ENCODE measurements around the gene ZNF787. TPM values are rescaled to one million over a fixed set of nuclear protein-coding genes. Genes with fewer than 3 reads are reported as not detected.

The ZNF787 gene
- polyA plus RNA-seq, 1 of the 3 experiments (the other 2 are of a cell fraction) = 16.0 TPM

DNA sequence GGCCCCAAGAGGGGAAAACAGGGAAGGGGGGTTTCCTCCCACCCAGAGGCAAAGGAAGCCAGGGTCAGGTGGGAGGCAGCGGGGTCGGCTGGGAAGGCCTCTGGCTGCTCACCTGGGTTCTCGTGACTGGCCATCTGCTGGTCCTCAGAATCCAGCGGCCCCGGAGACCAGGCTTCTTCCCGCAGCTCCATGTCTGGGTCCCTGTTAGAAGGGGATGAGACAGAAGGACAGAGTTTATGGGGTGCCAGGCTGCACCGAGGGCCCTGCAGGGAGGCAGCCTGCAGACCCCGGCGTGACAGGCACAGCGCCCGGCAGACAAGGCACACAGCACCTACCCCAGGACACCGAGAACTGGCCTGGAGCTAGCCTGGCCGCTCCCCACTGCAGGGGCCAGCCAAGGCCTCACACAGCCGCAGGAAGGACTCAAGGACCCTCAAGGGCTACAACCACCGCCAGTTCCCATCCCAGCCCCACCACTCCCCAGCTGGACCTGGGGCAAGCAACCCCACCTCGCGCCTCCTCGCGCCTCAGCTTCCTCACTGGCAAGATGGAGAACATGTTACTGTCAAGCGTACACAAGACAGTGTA lies 18.0 kb downstream of the ZNF787 start (continued):
- TF ChIP-seq, protein P1, sequence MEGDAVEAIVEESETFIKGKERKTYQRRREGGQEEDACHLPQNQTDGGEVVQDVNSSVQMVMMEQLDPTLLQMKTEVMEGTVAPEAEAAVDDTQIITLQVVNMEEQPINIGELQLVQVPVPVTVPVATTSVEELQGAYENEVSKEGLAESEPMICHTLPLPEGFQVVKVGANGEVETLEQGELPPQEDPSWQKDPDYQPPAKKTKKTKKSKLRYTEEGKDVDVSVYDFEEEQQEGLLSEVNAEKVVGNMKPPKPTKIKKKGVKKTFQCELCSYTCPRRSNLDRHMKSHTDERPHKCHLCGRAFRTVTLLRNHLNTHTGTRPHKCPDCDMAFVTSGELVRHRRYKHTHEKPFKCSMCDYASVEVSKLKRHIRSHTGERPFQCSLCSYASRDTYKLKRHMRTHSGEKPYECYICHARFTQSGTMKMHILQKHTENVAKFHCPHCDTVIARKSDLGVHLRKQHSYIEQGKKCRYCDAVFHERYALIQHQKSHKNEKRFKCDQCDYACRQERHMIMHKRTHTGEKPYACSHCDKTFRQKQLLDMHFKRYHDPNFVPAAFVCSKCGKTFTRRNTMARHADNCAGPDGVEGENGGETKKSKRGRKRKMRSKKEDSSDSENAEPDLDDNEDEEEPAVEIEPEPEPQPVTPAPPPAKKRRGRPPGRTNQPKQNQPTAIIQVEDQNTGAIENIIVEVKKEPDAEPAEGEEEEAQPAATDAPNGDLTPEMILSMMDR (IDR thresholded peaks at IDR 0.05) = no peak
- no peak for TF ChIP-seq ELF1 (IDR thresholded peaks at IDR 0.05)

GRCh38 chr19:56101746-56102535 lies 19.2 kb downstream of the ZNF787 start:
- CTCF ChIA-PET = interaction anchor here (0.6 to 1.1 kb wide), 3 partner anchors 21 to 64 kb away, joined by 3 to 4 read pairs (median 3); no protein-coding TSS in a partner anchor
- Histone ChIP-seq H3K36me3 (replicated peaks in 1 of 2; ENCODE audit: control insufficient read depth in 1 of 2, insufficient read depth in 2 of 2, low read length in 1 of 2) (peaks cover 0 to 34% of the 10 kb centered on the region in 2 experiments), H3K9me3 (no peaks in the 10 kb centered on the region), H3K9ac (no peak overlapping the region), H3K27ac (ENCODE audit: low read depth in 2 of 2, low read length in 1 of 2) (no peak overlapping the region), H3F3A (replicated peaks; ENCODE audit: insufficient read depth) (no peaks in the 10 kb centered on the region), H3K4me3 (ENCODE audit: low read depth in 2 of 2, low read length in 1 of 2) (no peak overlapping the region), H4K20me1 (ENCODE audit: insufficient read depth) (peaks cover 74% of the 10 kb centered on the region), H3K9me2 (no peaks in the 10 kb centered on the region), H3K79me2 (ENCODE audit: insufficient read depth) (peaks cover 66% of the 10 kb centered on the region), H3K27me3 (ENCODE audit: insufficient read depth) (no peaks in the 10 kb centered on the region), H3K4me2 (no peak overlapping the region), H3K4me1 (ENCODE audit: control insufficient read depth in 1 of 2, insufficient read depth in 2 of 2, low read depth in 1 of 2, low read length in 1 of 2) (no peaks in the 10 kb centered on the region; a peak in 1 of 4 replicates), H2AFZ (ENCODE audit: low read depth) (no peak overlapping the region)
- no peak for DNase-seq
- WGBS (ENCODE audit: low lambda C conversion rate) = 94% methylated on average over 27 of the region's 34 CpGs
- TF ChIP-seq, protein P1 (IDR thresholded peaks at IDR 0.05) = no peak
- POLR2A ChIA-PET = no interaction called here

- Histone ChIP-seq H3K4me2 (no peak overlapping the region), H3K9me3 (no peaks in the 10 kb centered on the region), H2AFZ (ENCODE audit: low read depth) (no peak overlapping the region), H3F3A (replicated peaks; ENCODE audit: insufficient read depth) (no peaks in the 10 kb centered on the region), H3K79me2 (ENCODE audit: insufficient read depth) (peaks cover 58% of the 10 kb centered on the region), H3K27me3 (ENCODE audit: insufficient read depth) (no peaks in the 10 kb centered on the region), H3K4me1 (ENCODE audit: control insufficient read depth in 1 of 2, insufficient read depth in 2 of 2, low read depth in 1 of 2, low read length in 1 of 2) (no peaks in the 10 kb centered on the region; a peak in 1 of 4 replicates), H3K27ac (ENCODE audit: low read depth in 2 of 2, low read length in 1 of 2) (no peak overlapping the region), H3K4me3 (ENCODE audit: low read depth in 2 of 2, low read length in 1 of 2) (no peak overlapping the region), H3K36me3 (replicated peaks in 1 of 2; ENCODE audit: control insufficient read depth in 1 of 2, insufficient read depth in 2 of 2, low read length in 1 of 2) (peaks cover 0 to 29% of the 10 kb centered on the region in 2 experiments), H3K9ac (no peak overlapping the region), H4K20me1 (ENCODE audit: insufficient read depth) (peaks cover 68% of the 10 kb centered on the region), H3K9me2 (no peaks in the 10 kb centered on the region)
- TF ChIP-seq RAD21 (IDR thresholded peaks at IDR 0.05; ENCODE audit: low read length) (no peak), FOXM1 (IDR thresholded peaks at IDR 0.05; ENCODE audit: low read depth) (no peak), NFIC (IDR thresholded peaks at IDR 0.05; ENCODE audit: borderline replicate concordance) (no peak), SMC3 (IDR thresholded peaks at IDR 0.05; ENCODE audit: low read depth, low read length) (no peak)
- DNase-seq = no peak
- CTCF ChIA-PET = no interaction called here
- WGBS (ENCODE audit: low lambda C conversion rate) = 90% methylated on average over 23 of the region's 25 CpGs
- POLR2A ChIA-PET = no interaction called here
Measured at GRCh38 chr19:56101095-56101494, 20.0 kb downstream of the ZNF787 start.

Measured in SK-N-SH (cell line).